ENCODE results near the gene KRTAP12-2.
"Not testable (repeated sequence)": the region's sequence is repeated elsewhere in the genome, so short reads cannot be mapped to it uniquely, and the experiment has no call there.

KRTAP12-2 gene

DNA sequence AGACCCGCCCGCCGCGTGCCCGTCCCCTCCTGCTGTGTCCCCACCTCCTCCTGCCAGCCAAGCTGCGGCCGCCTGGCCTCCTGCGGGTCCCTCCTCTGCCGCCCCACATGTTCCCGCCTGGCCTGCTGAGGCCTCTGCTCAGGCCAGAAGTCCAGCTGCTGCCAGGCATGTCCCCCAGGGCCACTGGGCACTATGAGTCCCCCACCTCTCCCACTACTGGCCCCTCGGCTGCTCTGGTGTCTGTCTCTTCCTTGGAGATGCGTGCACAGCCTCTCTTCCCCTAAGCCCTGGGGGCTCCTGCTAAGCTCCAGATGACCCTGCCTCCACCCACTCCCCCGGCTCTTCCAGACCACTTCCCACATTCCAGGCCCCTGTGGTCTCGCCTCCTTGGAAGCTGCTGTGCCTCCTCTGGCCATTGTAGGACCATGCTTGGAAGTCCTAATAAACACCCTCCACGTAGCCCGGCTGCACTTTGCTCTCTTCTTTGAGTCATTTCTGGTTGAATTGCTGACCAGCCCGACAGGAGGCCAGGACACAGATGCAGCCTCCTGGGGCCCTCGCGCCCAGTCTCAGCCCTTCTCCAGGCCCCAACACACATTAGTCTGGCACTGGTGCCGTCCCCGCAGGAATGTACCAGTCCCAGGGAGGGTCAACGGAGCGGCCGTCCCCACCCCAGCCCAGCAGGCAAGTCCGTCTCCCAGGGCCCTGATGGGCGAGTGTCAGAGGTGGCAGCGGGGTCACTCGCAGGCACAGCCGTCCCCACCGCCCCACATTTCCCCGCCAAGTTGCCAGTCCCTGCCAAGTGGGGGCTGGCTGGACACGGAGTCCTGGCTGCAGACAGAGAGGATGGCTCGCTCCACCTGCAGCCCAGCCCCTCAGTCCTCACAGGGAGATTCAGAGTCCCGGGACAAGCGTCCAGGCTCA lies 31.3 kb upstream of the KRTAP12-2 start:
- no peak overlapping the region for H3K27ac ChIP-seq (ENCODE audit: extremely low read depth, low read depth, low read length)
- no peaks in the 10 kb centered on the region; the same call in 1 of the 2 replicates for H3K9me3 ChIP-seq (ENCODE audit: control insufficient read depth, insufficient read depth, low read depth, low read length)
- H3K4me3 ChIP-seq (ENCODE audit: low read depth, low read length) = no peak overlapping the region
- no peaks in the 10 kb centered on the region for H3K4me1 ChIP-seq (ENCODE audit: control insufficient read depth, insufficient read depth, low read length)
- POLR2A ChIA-PET = no interaction called here
- H3K36me3 ChIP-seq (ENCODE audit: control insufficient read depth in 2 of 2, insufficient read depth in 1 of 2, low read length in 2 of 2) = no peaks in the 10 kb centered on the region
- TF ChIP-seq ZIC2 (tag by site-specific recombination; IDR thresholded peaks at IDR 0.05) = peak; percentile 56
- TF ChIP-seq ZNF121 (tag by site-specific recombination; IDR thresholded peaks at IDR 0.05) = no peak
- TF ChIP-seq, protein P1, sequence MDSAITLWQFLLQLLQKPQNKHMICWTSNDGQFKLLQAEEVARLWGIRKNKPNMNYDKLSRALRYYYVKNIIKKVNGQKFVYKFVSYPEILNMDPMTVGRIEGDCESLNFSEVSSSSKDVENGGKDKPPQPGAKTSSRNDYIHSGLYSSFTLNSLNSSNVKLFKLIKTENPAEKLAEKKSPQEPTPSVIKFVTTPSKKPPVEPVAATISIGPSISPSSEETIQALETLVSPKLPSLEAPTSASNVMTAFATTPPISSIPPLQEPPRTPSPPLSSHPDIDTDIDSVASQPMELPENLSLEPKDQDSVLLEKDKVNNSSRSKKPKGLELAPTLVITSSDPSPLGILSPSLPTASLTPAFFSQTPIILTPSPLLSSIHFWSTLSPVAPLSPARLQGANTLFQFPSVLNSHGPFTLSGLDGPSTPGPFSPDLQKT (IDR thresholded peaks at IDR 0.05; ENCODE audit: borderline replicate concordance, low read depth, low read length) = no peak
- TF ChIP-seq, protein P2, sequence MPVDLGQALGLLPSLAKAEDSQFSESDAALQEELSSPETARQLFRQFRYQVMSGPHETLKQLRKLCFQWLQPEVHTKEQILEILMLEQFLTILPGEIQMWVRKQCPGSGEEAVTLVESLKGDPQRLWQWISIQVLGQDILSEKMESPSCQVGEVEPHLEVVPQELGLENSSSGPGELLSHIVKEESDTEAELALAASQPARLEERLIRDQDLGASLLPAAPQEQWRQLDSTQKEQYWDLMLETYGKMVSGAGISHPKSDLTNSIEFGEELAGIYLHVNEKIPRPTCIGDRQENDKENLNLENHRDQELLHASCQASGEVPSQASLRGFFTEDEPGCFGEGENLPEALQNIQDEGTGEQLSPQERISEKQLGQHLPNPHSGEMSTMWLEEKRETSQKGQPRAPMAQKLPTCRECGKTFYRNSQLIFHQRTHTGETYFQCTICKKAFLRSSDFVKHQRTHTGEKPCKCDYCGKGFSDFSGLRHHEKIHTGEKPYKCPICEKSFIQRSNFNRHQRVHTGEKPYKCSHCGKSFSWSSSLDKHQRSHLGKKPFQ (tag by site-specific recombination; IDR thresholded peaks at IDR 0.05) = no peak
- TF ChIP-seq, protein P3, sequence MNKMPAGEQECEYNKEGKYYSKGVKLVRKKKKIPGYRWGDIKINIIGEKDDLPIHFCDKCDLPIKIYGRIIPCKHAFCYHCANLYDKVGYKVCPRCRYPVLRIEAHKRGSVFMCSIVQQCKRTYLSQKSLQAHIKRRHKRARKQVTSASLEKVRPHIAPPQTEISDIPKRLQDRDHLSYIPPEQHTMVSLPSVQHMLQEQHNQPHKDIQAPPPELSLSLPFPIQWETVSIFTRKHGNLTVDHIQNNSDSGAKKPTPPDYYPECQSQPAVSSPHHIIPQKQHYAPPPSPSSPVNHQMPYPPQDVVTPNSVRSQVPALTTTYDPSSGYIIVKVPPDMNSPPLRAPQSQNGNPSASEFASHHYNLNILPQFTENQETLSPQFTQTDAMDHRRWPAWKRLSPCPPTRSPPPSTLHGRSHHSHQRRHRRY (tag by site-specific recombination; IDR thresholded peaks at IDR 0.05) = no peak
- TF ChIP-seq ZNF623 (tag by site-specific recombination; IDR thresholded peaks at IDR 0.05) = no peak
- no peak for TF ChIP-seq ZNF776 (tag by site-specific recombination; IDR thresholded peaks at IDR 0.05; ENCODE audit: borderline replicate concordance)
- TF ChIP-seq ZBTB8A (tag by site-specific recombination; IDR thresholded peaks at IDR 0.05) = no peak
- TF ChIP-seq IKZF3 (tag by site-specific recombination; IDR thresholded peaks at IDR 0.05) = no peak
- TF ChIP-seq SETDB1 (IDR thresholded peaks at IDR 0.05; ENCODE audit: insufficient read length, low read length) = no peak
- peak; percentile 50; the same call in 1 of the 2 replicates for TF ChIP-seq EGR2 (tag by site-specific recombination; IDR thresholded peaks at IDR 0.05; ENCODE audit: low read depth)
- TF ChIP-seq HOXC10 (CRISPR knock-in tag; IDR thresholded peaks at IDR 0.05) = no peak
- no peak for TF ChIP-seq ZNF423 (tag by site-specific recombination; IDR thresholded peaks at IDR 0.05)
- no peak for TF ChIP-seq SP2 (tag by site-specific recombination; IDR thresholded peaks at IDR 0.05)
- TF ChIP-seq, protein P4, sequence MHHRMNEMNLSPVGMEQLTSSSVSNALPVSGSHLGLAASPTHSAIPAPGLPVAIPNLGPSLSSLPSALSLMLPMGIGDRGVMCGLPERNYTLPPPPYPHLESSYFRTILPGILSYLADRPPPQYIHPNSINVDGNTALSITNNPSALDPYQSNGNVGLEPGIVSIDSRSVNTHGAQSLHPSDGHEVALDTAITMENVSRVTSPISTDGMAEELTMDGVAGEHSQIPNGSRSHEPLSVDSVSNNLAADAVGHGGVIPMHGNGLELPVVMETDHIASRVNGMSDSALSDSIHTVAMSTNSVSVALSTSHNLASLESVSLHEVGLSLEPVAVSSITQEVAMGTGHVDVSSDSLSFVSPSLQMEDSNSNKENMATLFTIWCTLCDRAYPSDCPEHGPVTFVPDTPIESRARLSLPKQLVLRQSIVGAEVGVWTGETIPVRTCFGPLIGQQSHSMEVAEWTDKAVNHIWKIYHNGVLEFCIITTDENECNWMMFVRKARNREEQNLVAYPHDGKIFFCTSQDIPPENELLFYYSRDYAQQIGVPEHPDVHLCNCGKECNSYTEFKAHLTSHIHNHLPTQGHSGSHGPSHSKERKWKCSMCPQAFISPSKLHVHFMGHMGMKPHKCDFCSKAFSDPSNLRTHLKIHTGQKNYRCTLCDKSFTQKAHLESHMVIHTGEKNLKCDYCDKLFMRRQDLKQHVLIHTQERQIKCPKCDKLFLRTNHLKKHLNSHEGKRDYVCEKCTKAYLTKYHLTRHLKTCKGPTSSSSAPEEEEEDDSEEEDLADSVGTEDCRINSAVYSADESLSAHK (tag by site-specific recombination; IDR thresholded peaks at IDR 0.05) = no peak
- no peak for TF ChIP-seq ZBTB17 (tag by site-specific recombination; IDR thresholded peaks at IDR 0.05)
- no peak for TF ChIP-seq ZBTB48 (tag by site-specific recombination; IDR thresholded peaks at IDR 0.05)
- no peak for TF ChIP-seq ZNF214 (tag by site-specific recombination; IDR thresholded peaks at IDR 0.05; ENCODE audit: borderline replicate concordance)
- peak; percentile 26; the same call in 1 of the 2 replicates for TF ChIP-seq ZFHX2 (tag by site-specific recombination; conservative IDR thresholded peaks at IDR 0.05)
- TF ChIP-seq ZNF558 (tag by site-specific recombination; IDR thresholded peaks at IDR 0.05) = no peak
- TF ChIP-seq ZNF837 (tag by site-specific recombination; IDR thresholded peaks at IDR 0.05) = no peak
- TF ChIP-seq ZNF350 (tag by site-specific recombination; IDR thresholded peaks at IDR 0.05) = no peak
- TF ChIP-seq ZNF677 (tag by site-specific recombination; IDR thresholded peaks at IDR 0.05) = no peak
- TF ChIP-seq ZNF777 (tag by site-specific recombination; IDR thresholded peaks at IDR 0.05; ENCODE audit: borderline replicate concordance) = no peak
- TF ChIP-seq ZNF660 (tag by site-specific recombination; IDR thresholded peaks at IDR 0.05) = no peak
- CTCF ChIA-PET = interaction anchor here (0.7 kb wide), 1 partner anchor 175 kb away, joined by 3 read pairs; no protein-coding TSS in a partner anchor

DNA sequence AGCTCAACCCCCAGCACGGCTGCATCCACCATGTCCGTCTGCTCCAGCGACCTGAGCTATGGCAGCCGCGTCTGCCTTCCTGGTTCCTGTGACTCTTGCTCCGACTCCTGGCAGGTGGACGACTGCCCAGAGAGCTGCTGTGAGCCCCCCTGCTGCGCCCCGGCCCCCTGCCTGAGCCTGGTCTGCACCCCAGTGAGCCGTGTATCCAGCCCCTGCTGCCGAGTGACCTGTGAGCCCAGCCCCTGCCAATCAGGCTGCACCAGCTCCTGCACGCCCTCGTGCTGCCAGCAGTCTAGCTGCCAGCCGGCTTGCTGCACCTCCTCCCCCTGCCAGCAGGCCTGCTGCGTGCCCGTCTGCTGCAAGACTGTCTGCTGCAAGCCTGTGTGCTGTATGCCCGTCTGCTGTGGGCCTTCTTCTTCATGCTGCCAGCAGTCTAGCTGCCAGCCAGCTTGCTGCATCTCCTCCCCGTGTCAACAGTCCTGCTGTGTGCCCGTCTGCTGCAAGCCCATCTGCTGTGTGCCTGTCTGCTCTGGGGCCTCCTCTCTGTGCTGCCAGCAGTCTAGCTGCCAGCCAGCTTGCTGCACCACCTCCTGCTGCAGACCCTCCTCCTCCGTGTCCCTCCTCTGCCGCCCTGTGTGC lies 30.6 kb upstream of the KRTAP12-2 start, which contains the start of gene KRTAP10-12:
Gene KRTAP10-12 (plus strand): TSS at position 1 of the 639 bp plus-strand sequence. CDS start 30 bp downstream, at position 31.
- H3K4me3 ChIP-seq (ENCODE audit: low read depth, low read length); H3K9me3 ChIP-seq (ENCODE audit: control insufficient read depth, insufficient read depth, low read depth, low read length); POLR2A ChIA-PET; H3K36me3 ChIP-seq (ENCODE audit: control insufficient read depth in 2 of 2, insufficient read depth in 1 of 2, low read length in 2 of 2); H3K27ac ChIP-seq (ENCODE audit: extremely low read depth, low read depth, low read length); H3K4me1 ChIP-seq (ENCODE audit: control insufficient read depth, insufficient read depth, low read length): not testable (repeated sequence)
- CTCF ChIA-PET = interaction anchor here (0.5 to 0.7 kb wide), 3 partner anchors 16 to 45 kb away, joined by 3 to 5 read pairs (median 3); no protein-coding TSS in a partner anchor
